Activated B cell treated with CpG ODN at 0.5 μM for 24 hours (primary cell): ENCODE data around the gene HTR6. TPM values are rescaled to one million over a fixed set of nuclear protein-coding genes. Genes with fewer than 3 reads are reported as not detected.
"Not testable (repeated sequence)": the region's sequence is repeated elsewhere in the genome, so short reads cannot be mapped to it uniquely, and the experiment has no call there.

Experiments used
- ATAC-seq: fragments of 200-7000 bp; cut with Tn5 transposase; one replicate; pipeline ENCODE4 v1.10.0; 2021; ENCODE audit warnings: low read depth, mild to moderate bottlenecking, moderate library complexity
- CTCF ChIA-PET: fragments of 350-600 bp; sonication (Branson Sonifier 250); formaldehyde crosslinking; loops from one replicate; lab custom pipeline; 2021; ENCODE audit warnings: antibody characterized with exemption; lab: Charles Lee
- POLR2A ChIA-PET: fragments of 350-600 bp; sonication (Branson Sonifier 250); formaldehyde crosslinking; loops from one replicate; lab custom pipeline; 2021; ENCODE audit warnings: antibody characterized with exemption; lab: Charles Lee
- DNase-seq: peaks from one replicate; pipeline ENCODE4 v3.0.0; 2022
- H3K27ac Mint-ChIP-seq: one replicate; pipeline ENCODE4 v1.8.0; 2020; ENCODE audit warnings: mixed read lengths
- H3K27me3 Mint-ChIP-seq: one replicate; pipeline ENCODE4 v1.8.0; 2021; ENCODE audit warnings: mixed read lengths
- H3K36me3 Mint-ChIP-seq: one replicate; pipeline ENCODE4 v1.8.0; 2021; ENCODE audit warnings: low read depth, mixed read lengths
- H3K4me1 Mint-ChIP-seq: one replicate; pipeline ENCODE4 v1.8.0; 2021; ENCODE audit warnings: mixed read lengths
- H3K4me3 Mint-ChIP-seq: one replicate; pipeline ENCODE4 v1.8.0; 2020; ENCODE audit warnings: mild to moderate bottlenecking, mixed read lengths
- H3K9me3 Mint-ChIP-seq: one replicate; pipeline ENCODE4 v1.8.0; 2020; ENCODE audit warnings: mixed read lengths
- intact Hi-C: fragments of 100-400 bp; cut with micrococcal nuclease; formaldehyde crosslinking; loops from one replicate; pipeline ENCODE4 v1.15.1; 2024
- total RNA-seq: library from RNA; stranded (reverse); gene quantifications from 2 replicates; pipeline ENCODE4 v1.2.3, GENCODE V29; 2022
- TF ChIP-seq, protein P1 (sequence below): fragments of 200-600 bp; IDR thresholded peaks from one replicate; pipeline ENCODE4 v1.8.0; 2022; ENCODE audit warnings: antibody characterized with exemption, mild to moderate bottlenecking

HTR6 gene
- total RNA-seq, 1 donor from 2014 or later = not detected

DNA sequence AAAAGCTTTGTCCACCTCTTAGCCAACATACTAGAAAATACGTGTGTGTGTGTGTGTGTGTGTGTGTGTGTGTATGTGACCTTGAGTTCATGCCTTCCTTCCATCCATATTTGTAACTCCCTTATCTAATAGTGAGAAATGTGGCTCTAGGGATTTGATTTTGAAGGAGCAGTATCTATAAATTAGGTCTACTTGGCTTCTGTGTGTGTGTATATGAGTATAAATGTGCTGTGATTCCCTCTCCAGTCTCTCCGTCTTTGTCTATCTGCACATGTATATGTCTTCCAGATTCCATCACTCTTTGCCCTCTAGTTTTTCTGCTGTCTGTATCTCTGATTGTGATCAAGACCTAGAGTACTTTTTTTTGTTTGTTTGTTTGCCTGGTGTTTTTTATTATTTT, 32.5 kb upstream of the HTR6 start:
- H3K4me3 Mint-ChIP-seq = no peak overlapping the region
- no peak for ATAC-seq
- CTCF ChIA-PET = no interaction called here
- POLR2A ChIA-PET = interaction anchor here (0.6 kb wide), 1 partner anchor 11 kb away, joined by 4 read pairs; no protein-coding TSS in a partner anchor
- no peak overlapping the region for H3K27ac Mint-ChIP-seq
- H3K9me3 Mint-ChIP-seq = no peaks in the 10 kb centered on the region
- H3K36me3 Mint-ChIP-seq = peaks cover 20% of the 10 kb centered on the region
- TF ChIP-seq, protein P1, sequence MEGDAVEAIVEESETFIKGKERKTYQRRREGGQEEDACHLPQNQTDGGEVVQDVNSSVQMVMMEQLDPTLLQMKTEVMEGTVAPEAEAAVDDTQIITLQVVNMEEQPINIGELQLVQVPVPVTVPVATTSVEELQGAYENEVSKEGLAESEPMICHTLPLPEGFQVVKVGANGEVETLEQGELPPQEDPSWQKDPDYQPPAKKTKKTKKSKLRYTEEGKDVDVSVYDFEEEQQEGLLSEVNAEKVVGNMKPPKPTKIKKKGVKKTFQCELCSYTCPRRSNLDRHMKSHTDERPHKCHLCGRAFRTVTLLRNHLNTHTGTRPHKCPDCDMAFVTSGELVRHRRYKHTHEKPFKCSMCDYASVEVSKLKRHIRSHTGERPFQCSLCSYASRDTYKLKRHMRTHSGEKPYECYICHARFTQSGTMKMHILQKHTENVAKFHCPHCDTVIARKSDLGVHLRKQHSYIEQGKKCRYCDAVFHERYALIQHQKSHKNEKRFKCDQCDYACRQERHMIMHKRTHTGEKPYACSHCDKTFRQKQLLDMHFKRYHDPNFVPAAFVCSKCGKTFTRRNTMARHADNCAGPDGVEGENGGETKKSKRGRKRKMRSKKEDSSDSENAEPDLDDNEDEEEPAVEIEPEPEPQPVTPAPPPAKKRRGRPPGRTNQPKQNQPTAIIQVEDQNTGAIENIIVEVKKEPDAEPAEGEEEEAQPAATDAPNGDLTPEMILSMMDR = no peak
- no peaks in the 10 kb centered on the region for H3K4me1 Mint-ChIP-seq
- no peaks in the 10 kb centered on the region for H3K27me3 Mint-ChIP-seq
- intact Hi-C loops = no loop called here
- DNase-seq = no peak

DNA sequence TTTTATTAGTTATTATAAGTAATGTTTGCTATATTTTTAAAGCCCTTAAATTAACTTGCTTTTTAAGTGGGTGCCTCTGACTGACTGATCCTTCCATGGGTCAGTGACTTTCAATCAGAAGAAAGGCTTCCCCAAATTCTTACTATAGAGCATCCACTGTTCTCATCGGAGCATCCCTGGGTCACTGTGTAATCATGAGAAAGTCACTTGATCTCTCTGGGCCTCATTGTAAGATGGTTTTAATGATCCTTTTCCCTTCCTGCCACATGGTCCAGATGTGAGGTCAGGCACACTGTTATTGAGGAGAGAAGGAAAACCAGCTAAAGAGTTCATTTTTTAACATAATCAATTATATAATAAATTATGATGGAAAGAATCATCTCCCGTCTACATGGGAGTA, 31.6 kb upstream of the HTR6 start:
- TF ChIP-seq, protein P1 = no peak
- H3K27ac Mint-ChIP-seq = no peak overlapping the region
- no peak for DNase-seq
- H3K36me3 Mint-ChIP-seq = peaks cover 13% of the 10 kb centered on the region
- ChIA-PET CTCF (no interaction called here), POLR2A (no interaction called here)
- no peaks in the 10 kb centered on the region for H3K4me1 Mint-ChIP-seq
- intact Hi-C loops = no loop called here
- H3K4me3 Mint-ChIP-seq = no peak overlapping the region
- H3K27me3 Mint-ChIP-seq = no peaks in the 10 kb centered on the region
- no peak for ATAC-seq
- no peaks in the 10 kb centered on the region for H3K9me3 Mint-ChIP-seq

DNA sequence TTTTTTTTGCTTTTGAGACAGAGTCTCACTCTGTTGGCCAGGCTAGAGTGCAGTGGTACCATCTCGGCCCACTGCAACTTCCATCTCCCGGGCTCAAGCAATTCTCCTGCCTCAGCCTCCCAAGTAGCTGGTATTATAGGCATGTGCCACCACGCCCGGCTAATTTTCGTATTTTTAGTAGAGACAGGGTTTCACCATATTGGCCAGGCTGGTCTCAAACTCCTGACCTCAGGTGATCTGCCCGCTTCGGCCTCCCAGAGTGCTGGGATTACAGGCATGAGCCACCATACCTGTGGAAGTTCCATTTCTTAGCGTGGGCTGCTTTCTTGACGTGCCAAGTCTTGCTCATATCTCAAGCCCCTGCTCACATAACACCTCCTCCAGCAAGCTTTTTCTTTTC, 29.6 kb upstream of the HTR6 start:
- POLR2A ChIA-PET, H3K36me3 Mint-ChIP-seq, H3K4me3 Mint-ChIP-seq, ATAC-seq, DNase-seq, CTCF ChIA-PET, H3K27ac Mint-ChIP-seq, H3K9me3 Mint-ChIP-seq, H3K4me1 Mint-ChIP-seq, intact Hi-C loops, H3K27me3 Mint-ChIP-seq: not testable (repeated sequence)

DNA sequence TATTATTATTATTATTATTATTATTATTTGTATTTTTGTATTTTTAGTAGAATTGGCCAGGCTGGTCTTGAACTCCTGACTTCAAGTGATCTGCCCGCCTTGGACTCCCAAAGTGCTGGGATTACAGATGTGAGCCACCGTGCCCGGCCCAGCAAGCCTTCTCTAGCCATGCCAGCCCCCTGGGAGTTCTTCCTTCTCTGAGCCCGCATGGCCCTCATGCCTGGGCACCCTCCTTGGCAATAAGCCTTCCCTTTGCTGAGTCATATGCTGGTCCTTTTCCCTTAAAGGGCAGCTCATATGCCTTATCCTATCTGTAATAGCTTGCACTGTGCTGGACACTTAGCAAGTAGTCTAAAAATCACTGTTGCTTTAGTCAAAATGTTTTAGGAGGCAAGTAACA, 29.0 kb upstream of the HTR6 start:
- Mint-ChIP-seq H3K36me3 (no peaks in the 10 kb centered on the region), H3K9me3 (no peaks in the 10 kb centered on the region), H3K4me1 (no peaks in the 10 kb centered on the region), H3K27ac (no peak overlapping the region), H3K4me3 (no peak overlapping the region), H3K27me3 (peaks cover 3% of the 10 kb centered on the region)
- POLR2A ChIA-PET = no interaction called here
- CTCF ChIA-PET = no interaction called here
- intact Hi-C loops = no loop called here
- DNase-seq (no peak), ATAC-seq (no peak)
- TF ChIP-seq, protein P1 = no peak

DNA sequence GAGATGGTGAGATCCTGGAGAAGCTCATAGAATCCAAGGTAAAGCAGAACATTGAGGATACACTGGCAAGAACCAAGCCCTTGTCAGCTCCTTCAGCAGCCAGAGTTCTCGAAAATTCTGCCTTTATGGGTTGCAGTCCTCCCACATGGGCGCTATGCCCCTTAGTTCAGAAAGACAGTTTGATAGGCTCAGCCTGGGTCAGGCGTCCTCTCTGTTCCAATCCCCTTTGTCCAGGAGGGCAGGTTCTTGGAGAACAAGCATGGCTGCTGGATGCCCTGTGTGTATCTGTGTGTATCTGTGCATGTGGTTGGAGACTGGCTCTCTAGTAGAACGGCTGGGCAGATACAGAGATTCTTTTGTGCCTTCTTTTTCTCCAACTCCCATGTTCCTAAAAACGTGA, 28.6 kb upstream of the HTR6 start:
- no peaks in the 10 kb centered on the region for H3K36me3 Mint-ChIP-seq
- no peaks in the 10 kb centered on the region for H3K4me1 Mint-ChIP-seq
- POLR2A ChIA-PET = no interaction called here
- DNase-seq (no peak), ATAC-seq (no peak)
- H3K27me3 Mint-ChIP-seq = peaks cover 6% of the 10 kb centered on the region
- CTCF ChIA-PET = no interaction called here
- no peaks in the 10 kb centered on the region for H3K9me3 Mint-ChIP-seq
- H3K4me3 Mint-ChIP-seq = no peak overlapping the region
- intact Hi-C loops = no loop called here
- TF ChIP-seq, protein P1 = no peak
- no peak overlapping the region for H3K27ac Mint-ChIP-seq

DNA sequence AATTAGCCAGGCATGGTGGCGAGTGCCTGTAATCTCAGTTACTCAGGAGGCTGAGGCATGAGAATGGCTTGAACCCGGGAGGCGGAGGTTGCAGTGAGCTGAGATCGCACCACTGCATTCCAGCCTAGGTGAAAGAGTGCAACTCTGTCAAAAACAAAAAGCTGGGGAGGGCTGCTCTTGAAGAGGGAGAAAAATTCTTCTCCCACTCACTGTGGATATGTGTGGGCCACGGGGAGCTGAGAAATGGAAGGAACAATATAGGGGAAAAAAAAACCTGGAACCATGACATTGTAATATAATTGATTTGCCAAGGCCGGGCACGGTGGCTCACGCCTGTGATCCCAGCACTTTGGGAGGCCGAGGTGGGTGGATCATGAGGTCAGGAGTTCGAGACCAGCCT, 27.9 kb upstream of the HTR6 start:
- H3K9me3 Mint-ChIP-seq, H3K36me3 Mint-ChIP-seq, H3K4me3 Mint-ChIP-seq, ATAC-seq, DNase-seq, intact Hi-C loops, CTCF ChIA-PET, H3K4me1 Mint-ChIP-seq, H3K27ac Mint-ChIP-seq, POLR2A ChIA-PET: not testable (repeated sequence)
- peaks cover 12% of the 10 kb centered on the region for H3K27me3 Mint-ChIP-seq
